CD4-positive, alpha-beta T cell treated with Interleukin-12 subunit alpha and Interleukin-12 subunit beta, for 1 hour (primary cell): ENCODE data around the gene DOCK1.

ENCODE experiments used
- DNase-seq: peaks from one replicate; pipeline ENCODE4 v3.0.0-alpha.2; 2020

Gene DOCK1

DNA sequence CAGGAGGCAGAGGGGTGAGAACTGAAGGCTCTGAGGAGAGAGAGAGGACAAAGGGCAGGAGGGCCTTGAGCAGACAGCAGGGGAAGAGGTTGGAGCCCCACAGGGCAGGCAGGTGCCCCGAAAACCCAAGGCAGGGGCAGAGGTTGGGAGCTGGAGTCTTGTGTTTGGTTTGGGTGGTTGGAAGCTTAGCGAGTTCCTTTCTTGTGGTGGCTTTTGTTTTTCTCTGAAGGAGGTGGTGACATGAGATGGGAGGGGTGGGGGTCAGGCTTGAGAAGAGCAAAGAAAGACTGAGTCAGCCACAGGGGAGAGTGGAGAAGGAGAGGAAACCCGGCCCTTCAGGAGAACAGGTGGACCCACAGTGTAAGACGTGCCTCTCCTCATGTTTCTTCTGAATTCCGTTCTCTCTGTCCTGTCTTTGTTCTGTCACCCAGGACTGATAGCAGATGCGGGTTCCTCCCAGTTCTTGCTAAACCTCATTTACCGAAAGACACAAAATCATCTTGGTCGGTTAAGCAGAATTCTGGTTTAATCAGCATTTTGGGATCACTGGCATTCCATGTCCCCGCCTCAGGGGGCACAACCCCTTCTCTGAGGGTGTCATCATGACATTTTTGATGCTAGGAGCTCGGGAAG, 195.9 kb downstream of the DOCK1 start:
- DNase-seq, result no peak

GRCh38 chr10:127102176-127102575, 196.9 kb downstream of the DOCK1 start:
- DNase-seq, result no peak

GRCh38 chr10:127115100-127115499, 209.9 kb downstream of the DOCK1 start:
- DNase-seq, result no peak

- DNase-seq, result no peak
Measured at GRCh38 chr10:127117125-127117524, 211.9 kb downstream of the DOCK1 start.

- DNase-seq, result no peak
Measured at GRCh38 chr10:127118034-127118433, 212.8 kb downstream of the DOCK1 start.

DNA sequence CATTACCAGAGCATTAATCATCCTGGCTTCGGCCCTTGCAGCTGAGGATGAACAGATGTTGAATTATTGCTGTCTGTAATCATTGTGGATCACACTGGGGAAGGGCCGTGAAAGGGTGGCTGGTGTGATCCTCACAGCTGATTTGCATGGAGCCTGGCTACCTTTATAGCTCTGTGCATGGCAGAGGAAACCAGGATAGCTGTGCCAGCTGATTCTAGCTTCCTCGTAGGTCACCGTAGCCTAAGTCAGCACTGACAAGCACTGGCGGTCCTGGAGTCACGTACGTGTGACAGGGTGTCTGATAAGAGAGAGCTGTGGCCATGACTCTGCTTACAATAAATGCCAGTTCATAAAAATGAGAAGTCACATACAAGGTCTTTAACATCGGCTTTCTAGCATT, 214.7 kb downstream of the DOCK1 start:
- DNase-seq, result no peak

DNA sequence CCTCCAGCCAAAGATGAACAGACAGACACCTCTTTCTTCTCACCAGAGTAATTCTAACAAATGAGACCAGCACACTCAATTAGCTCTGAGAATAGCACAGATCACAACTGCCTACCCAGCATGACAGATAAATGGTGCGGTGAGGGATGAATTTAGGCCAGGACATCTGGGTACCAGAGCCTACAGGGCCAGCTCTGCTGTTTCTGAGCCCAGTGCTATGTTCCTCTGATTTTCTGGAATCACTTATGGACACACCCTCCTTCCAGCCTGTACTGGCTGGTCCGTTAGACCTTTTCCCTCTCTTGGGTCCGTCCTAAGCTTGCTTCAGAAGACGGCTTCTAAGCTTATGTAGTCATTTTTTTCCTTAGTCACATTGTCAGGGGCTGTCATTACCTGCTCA, 217.6 kb downstream of the DOCK1 start:
- no peak for DNase-seq

DNA sequence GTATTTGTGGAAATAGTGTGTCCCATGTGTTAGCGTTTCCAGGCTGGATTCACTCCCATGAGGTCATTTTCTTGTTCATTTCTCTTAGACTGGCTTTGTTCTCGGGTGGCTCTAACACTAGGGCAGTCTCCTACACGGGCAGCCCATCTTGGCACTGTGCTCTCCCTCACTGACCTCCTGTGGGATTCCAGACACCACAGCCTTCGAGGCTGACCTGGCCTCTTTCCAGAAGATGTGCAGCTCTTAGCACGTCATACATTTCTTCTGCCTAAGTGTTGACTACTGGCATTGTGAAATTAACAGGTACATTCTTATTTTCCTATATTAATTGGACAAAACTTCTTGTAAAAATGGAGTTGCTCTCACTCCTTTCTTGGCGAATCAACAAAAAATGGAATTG, 218.4 kb downstream of the DOCK1 start:
- no peak for DNase-seq

- no peak for DNase-seq
Measured at GRCh38 chr10:127125331-127125730, 220.1 kb downstream of the DOCK1 start.

GRCh38 chr10:127127822-127128221, 222.6 kb downstream of the DOCK1 start:
- DNase-seq, result no peak

DNA sequence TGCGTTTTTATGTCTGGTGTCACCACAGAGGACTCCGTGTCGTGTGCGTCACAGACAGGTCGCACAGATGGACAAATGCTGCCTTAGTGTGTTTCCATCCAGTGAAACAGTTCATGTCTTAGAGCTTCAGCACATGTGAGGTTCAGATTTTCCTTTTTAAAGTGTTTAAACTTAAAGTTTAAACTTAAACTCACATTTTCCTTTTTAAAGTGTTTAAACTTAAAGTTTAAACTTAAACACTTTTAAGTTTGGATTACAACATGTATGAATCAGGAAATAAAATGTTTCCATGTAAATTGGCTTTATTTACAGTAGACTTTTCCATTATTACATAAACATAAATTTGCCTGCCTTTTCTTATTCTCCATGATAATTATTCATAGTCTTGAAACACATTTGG, 223.9 kb downstream of the DOCK1 start:
- DNase-seq, result no peak

GRCh38 chr10:127132451-127132850, 227.2 kb downstream of the DOCK1 start:
- no peak for DNase-seq

DNA sequence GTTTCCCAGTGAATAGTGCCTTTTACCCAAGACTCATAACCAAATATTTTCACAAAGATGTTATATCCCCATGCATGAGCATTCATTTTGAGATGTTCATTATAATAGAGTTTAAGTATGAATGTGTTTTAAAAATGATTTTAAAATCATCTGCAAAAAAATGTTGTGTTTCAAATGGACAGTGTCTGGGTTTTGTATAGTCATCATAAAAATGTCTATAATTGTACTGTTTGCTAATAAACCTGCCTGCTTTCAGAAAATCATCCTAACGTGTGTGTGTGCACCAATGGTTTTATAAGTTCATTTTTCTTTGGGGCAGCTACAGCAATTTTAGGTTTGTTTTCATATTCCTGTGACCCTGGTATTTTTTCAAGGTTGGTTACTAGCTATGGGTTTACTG, 228.0 kb downstream of the DOCK1 start:
- no peak for DNase-seq

DNA sequence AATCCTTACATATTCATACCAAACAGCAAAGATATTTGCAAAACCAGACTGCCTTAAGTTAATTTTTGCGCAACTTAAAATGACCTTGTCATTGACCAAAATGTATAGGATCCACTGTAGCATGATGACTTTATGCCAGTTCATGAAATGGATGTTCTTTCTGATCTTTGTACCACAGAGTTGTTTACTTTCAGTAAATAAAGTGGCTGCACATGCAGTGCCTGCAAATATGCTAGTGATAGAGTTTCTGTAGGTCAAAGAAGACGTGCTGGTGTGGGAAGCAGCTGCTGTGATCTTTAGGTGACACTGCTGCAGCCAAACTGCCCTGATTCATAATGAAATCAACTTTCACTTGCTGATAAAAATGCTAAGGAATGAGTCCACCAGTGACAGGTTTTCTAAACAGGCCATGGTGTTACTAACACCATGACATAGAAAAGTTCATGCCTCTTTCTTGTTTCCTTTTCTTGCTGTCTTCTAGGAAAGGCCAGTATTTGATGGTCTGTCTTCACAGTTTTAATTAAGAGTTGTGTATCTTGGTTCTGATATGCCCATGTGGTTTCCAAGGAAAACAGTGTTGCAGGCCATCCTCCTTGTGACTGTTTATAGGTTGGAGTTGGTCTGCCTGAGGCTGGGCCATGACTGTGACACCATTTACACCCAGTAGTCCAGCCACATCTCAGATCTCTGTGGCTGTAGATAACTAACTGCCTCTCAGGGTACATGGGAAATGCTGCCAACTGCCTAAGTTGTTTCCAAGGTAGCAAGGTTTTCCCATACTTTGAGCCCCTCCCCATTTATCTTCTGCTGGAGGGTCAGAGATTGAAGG, 228.7 kb downstream of the DOCK1 start:
- no peak for DNase-seq

DNA sequence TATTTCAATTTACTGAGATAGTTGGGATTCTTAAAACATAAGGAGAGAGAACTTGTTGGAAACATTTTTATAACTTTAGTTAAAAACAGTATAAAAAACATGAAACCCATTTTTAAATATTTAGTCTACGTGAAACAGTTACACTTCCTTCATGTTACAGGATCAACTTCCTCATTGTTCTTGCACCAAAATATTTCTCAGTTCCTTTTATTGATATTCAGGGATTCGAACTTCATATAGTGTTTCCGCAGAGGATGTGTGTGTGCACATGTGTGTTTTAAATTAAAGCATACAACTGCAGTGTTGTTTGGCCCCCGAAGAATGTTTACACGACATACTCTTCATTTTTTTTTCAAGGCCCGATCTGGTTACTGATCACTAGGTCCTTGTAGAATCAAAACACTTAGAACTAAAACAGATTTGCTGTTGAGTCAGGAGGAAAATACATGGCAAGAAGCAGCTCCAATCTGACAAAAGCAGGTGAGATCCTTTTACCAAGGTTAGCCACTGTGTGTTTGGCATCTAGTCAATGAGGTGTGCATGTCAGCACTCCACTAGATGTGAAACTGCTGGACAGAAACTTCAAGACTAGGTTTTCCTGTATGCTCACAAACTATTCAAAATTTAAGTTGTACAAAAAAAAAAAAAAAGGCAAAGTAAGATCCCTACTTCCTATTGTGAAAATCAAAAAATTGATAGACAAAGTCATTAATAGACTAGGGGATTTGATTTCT, 230.8 kb downstream of the DOCK1 start:
- no peak for DNase-seq

- DNase-seq, result no peak
Measured at GRCh38 chr10:127137391-127137790, 232.2 kb downstream of the DOCK1 start.

DNA sequence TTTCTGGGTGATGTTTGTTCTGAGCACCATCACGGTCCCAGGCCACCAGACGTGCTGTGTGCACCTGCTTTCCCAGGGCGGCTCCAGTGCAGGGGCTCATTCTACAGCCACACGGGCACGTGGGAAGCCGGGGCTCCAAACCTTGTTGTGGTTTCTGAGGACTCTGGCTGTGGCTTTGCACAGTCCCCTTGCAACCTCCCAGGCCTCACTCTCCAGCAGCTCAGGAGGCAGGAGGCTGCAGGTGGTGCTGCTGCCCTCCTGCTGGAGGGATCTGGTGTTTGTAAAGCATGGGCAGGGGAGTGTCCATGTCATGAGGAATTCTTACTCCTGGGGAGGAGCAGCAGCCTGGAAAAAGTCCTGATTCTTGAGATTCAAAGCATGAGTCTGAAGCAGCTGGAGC, 236.9 kb downstream of the DOCK1 start:
- no peak for DNase-seq

DNA sequence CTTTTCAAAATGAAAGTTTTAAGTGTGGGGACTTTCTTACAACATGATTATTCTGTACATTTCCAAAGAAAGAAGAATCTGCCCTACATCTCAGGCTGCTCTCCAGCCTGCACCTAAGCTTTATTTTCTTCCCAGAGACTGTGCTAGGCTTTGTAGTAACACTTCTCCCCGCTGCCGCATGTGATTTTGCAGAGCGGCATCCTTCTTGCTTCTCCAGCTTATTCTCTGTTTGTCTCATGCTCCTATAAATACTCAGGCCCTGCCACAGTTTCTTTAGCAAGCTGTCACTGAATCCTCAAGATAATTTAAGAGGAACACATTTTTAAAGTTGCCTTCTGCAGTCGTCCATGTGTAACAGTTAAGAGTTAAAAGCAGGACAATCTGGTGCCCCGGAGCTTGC, 237.6 kb downstream of the DOCK1 start:
- no peak for DNase-seq

DNA sequence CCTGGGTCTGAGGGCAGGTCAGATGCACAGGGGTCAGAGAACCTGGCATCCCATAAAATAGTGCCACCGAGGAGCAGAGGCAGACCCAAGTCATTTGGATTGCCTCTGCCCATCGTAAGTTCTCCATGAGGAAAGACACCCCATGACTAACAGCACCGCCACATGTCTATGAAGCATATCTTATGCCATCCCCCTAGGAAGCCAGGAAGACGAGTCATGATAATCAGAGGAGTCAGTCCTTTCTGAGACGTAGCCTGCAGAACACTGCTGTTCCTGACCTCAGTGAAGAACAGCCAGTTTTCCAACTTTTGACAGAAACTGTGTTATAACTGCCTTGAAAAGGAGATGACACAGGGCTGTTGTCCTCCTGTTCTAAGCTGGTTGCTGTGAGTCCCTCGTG, 239.9 kb downstream of the DOCK1 start:
- DNase-seq, result no peak

GRCh38 chr10:127146661-127147060, 241.4 kb downstream of the DOCK1 start:
- DNase-seq, result no peak

DNA sequence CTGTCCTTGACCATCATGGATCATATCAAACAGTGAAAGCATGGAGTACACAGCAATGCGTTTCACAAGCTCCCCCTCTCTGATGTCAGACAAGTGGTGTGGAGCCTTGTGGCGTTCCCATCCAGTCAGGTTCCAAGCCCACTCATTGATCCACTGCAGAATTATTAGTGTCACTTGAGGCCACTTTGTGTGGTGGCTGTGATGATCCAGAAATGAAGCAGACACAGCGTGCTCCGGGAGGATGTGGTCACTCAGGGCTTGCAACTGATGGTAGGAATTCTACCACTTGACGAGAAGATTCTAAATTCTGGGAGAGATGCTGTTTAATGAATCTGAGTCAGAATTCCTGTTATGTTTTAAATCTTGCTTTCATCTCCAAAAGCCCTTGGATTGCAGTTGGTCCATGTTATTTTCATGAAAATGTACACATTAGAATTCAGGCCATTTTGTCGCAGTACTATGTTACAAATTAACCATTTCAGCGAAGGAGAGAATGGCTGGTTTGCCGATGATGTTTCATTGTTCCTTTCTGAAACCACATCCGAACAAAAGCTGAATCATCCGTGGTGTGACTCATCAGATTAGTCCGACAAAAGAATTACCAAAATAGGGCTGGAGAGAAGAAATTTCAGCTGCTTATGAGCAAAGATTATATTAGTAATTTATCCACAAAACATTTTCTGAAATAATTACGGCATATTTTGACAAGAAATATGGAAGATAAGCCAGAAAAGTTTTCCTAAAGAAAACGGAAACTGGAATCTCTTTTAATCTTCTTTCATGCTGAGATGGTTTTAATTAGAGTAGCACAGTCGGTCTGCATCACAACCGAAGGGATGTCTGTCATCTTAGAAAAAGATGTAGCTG, 243.1 kb downstream of the DOCK1 start:
- DNase-seq, result no peak

- DNase-seq, result no peak
Measured at GRCh38 chr10:127148933-127149220, 243.6 kb downstream of the DOCK1 start.

DNA sequence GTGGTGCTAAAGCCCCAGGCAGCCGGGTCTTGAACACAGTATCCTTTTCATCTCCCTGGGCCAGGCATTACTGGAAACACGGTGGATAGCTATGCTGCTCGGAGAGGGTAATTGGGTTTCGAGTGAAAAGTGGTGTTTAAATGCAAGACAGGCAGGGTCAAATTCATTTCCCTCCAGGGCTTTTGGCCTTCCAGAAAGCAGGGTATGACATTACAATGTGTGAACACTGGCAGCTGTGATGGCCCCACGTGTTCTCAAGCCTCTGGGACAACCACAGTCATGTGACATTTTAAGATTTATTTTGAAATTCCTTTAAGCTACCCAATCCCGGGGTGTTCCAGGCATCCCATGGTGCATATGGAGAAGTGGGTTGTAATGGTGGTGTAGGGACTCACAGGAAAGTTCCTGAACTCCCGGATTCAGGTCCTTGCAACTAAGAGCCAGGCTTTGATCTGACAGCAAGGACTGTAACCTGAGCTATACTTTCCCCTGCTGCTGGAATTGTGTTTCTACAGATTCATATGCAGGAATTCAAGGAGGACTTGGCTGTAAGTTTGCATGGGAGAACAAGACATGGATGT, 244.4 kb downstream of the DOCK1 start:
- no peak for DNase-seq
